ENCODE data around the gene BRSK1.

BRSK1 gene

DNA sequence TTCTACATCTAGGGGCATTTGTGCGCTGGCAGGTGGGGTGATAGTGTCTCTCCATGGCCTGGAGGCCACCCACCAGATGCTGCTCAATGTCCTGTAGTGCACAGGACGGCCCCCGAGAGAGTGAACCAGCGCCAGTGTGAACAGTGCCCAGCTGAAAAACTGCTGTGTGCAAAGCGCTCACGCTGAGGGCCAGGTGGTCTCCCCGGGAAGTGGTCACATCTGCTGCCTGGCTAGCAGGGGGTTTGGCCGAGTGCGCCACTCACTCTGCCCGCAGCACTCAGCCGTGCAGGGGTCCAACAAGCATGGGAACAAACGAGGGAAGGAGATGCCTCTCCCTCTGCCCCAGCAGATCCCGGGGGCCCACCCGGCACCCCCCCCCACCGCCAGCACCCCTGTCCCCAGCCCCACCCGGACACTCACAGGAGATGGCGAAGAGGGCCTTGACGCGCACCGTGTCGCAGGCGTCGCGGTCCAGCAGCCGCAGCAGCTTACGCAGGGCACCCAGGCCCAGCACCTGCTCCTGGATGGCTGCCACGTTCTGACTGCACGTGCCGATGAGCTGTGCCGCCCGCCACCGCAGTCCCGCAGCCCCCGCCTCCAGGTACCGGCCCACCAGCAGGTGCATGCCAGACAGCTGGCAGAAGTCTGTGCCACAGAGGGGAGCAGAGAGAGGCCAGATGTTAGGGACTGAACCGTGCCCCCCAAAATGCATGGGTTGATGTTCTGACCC, 9.7 kb upstream of the BRSK1 start:
- no peak for DNase-seq (ENCODE audit: low read depth)

- no peak for DNase-seq (ENCODE audit: low read depth)
These were observed 7.7 kb upstream of the BRSK1 start for GRCh38 chr19:55275851-55276719.

GRCh38 chr19:55276720-55277430, 6.9 kb upstream of the BRSK1 start:
- DNase-seq (ENCODE audit: low read depth), result no peak

GRCh38 chr19:55277494-55277893, 6.3 kb upstream of the BRSK1 start:
- no peak for DNase-seq (ENCODE audit: low read depth)

DNA sequence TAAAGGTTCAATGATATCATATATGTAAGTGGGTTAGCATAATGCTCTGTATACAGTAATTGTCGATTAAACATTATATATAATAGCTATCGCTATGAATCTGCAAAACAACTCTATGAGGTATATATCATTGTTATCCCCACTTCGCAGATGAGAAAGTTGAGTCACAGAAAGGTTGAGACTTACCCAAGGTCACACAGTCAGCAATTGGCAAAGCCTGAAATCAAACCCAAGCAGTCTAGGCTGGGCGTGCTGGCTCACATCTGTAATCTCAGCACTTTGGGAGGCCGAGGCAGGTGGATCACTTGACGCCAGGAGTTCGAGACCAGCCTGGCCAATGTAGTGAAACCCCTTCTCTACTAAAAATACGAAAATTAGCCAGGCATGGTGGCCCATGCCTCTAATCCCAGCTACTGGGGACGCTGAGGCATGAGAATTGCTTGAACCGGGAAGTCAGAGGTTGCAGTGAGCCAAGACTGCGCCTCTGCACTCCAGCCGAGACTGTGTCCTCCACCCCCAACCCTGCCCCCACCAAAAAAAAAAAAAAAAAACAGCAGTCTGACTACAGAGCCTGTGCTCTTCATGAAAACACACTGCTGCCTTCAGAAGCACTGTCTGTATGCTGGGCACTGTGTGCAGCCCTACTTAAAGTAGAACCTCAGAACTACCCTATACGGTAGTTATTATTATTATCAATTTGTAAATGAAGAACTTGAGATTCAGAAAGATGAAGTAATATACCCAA, 5.2 kb upstream of the BRSK1 start:
- no peak for DNase-seq (ENCODE audit: low read depth)

GRCh38 chr19:55279340-55279739, 4.5 kb upstream of the BRSK1 start:
- DNase-seq (ENCODE audit: low read depth), result no peak

GRCh38 chr19:55279770-55280643, 3.8 kb upstream of the BRSK1 start, which contains the start of gene HSPBP1:
Gene HSPBP1, minus strand, starts transcription at chr19:55280110. Its CDS starts 502 bp downstream, at chr19:55279608.
- peak; percentile 86 for DNase-seq (ENCODE audit: low read depth)

- DNase-seq (ENCODE audit: low read depth), result no peak
These were observed 735 bp downstream of the BRSK1 start for GRCh38 chr19:55284405-55285058.

GRCh38 chr19:55285229-55285890, 1.6 kb downstream of the BRSK1 start:
- DNase-seq (ENCODE audit: low read depth), result no peak

- DNase-seq (ENCODE audit: low read depth), result no peak
These were observed 3.7 kb downstream of the BRSK1 start for GRCh38 chr19:55287361-55288079.

DNA sequence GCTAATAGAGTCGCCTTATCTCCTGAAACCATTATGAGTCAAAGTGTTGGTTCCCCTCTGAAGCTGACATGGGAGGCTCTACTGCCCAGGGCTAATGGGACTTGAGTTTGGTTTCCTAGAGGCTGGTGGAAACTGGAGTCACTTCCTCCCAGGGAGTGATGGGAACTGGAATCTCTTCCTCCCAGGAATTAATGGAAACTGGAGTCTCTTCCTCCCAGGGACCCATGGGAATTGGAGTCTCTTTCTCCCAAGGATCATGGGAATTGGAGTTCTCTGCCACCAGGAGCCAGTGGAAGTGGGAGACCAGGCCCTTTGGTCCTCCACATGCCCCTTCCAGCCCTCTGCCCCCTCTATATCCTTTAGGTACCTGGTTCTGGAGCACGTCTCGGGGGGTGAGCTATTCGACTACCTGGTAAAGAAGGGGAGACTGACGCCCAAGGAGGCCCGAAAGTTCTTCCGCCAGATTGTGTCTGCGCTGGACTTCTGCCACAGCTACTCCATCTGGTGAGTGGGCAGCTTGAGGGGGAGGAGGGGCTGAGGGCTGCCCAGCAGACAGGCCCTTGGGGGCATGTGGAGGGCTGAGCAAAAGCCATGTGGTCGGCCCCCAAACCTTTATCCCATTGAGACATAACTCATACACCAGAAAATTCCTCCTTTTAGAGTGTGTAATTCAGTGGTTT, 5.5 kb downstream of the BRSK1 start:
- no peak for DNase-seq (ENCODE audit: low read depth)

DNA sequence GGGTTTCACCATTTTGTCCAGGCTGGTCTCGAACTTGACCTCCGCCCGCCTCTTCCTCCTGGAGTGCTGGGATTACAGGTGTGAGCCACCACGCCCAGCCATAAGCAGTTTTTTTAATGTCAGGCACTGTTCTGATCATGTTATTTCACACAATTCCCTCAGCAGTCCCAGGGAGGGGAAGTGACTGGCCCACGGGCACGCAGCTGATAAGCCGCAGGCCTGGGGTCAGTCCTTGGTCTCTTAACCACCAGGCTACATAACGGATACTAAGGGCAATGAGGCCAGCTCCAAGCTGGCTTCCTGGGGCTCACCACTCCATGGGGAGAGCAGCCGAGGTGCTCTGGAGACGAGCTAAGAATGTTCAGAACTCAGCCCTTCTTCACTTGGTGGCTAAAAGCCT, 13.5 kb downstream of the BRSK1 start:
- no peak for DNase-seq (ENCODE audit: low read depth)

DNA sequence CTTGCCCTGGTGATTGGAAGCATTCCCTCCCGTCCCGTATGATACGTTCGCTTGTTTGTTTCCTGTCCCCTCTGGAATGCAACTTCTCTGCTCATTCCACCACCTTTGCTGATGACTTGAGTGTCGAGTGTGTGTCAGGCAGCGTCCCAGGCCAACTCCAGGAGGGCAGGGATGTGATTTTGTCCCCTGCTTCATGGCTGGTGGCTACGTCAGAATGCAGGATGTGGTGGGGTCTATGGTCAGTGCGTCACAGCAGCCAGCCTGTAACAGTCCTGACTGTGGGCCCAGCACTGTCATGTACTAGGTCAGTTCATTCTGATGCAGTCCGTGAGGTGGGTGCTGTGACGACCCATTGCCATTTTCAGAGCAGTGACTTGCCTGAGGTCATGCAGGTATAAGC, 16.2 kb downstream of the BRSK1 start:
- no peak for DNase-seq (ENCODE audit: low read depth)

DNA sequence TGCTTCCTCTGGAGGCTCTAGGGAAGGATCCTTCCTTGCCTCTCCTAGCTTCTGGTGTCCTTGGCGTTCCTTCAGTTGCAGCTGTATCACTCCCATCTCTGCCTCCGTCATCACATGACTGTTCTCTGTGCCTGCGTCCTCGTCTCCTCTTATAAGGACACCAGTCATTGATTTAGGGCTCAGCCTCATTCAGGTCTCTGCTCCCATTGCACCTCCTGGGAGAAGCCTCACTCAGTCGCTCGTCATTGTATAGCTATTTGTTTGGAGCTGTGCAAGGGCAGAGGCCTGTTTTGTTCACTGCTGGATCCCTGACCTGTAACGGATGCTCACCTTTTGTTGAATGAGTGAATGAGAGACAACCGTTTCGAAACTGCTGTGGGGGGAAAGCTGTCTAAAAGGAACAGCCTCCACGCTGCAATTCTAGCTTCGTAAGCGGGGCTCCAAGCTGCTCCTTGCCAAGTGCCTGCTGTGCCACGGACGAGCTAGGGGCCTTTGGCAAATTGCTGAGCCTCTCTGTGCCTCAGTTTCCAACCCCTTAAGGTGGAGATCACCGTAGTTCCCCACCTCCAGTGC, 17.2 kb downstream of the BRSK1 start:
- no peak for DNase-seq (ENCODE audit: low read depth)

DNA sequence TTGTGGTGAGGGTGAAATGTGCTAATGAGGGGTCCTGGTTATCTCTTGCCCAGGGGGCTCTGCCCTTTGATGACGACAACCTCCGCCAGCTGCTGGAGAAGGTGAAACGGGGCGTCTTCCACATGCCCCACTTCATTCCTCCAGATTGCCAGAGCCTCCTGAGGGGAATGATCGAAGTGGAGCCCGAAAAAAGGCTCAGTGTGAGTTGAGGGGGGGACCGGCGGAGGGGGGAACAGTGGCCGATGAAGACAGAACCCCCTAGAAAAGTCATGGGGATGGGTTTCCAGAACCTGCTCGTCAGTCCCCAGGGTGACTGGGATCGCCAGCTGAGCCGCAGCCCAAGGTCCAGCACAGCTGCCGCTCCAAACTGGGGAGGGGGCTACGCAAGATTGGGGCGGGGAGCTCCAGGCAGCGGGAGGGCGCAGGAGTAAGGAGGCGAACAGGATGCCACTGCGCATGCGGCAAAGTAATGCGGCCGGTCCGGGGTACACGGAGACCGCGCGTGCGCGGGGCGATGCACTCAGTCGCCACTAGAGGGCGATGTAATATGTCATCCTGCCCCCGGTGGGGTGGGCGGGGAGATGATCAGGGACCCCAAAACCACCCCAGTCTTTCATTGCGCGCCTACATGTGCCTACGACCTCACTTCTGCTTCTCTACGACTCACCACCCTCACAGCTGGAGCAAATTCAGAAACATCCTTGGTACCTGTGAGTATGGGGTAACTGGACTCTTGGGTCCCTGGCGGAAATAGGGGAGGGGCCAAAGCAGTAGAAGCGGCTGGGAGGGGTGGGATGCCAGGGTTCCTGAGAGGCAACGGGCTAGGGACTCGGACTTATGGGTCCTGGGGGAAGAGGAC, 17.9 kb downstream of the BRSK1 start:
- DNase-seq (ENCODE audit: low read depth), result peak; percentile 96

GRCh38 chr19:55302318-55302703, 18.5 kb downstream of the BRSK1 start:
- no peak for DNase-seq (ENCODE audit: low read depth)

GRCh38 chr19:55303477-55303876, 19.7 kb downstream of the BRSK1 start:
- DNase-seq (ENCODE audit: low read depth), result no peak

Data from stimulated activated CD8-positive, alpha-beta memory T cell treated with anti-CD3 and anti-CD28 coated beads, Interleukin-12 subunit alpha, Interleukin-12 subunit beta, amount 100 ng/mL, for 1 hour (primary cell).